NT2/D1 (cell line): ENCODE data around the gene PLCH2.
A peak's percentile ranks its signal among the peaks of the same experiment; 100 is the strongest.

Source experiments
- DNase-seq: peaks from one replicate; pipeline ENCODE4 v3.0.0-alpha.2; 2011; ENCODE audit warnings: low read depth, low spot score
- H3K27me3 ChIP-seq: 2 replicates; pipeline ENCODE4 v1.6.0; 2011; ENCODE audit warnings: mild to moderate bottlenecking; ENCODE audit not compliant: insufficient read length, insufficient read depth
- H3K36me3 ChIP-seq: 2 replicates; pipeline ENCODE4 v1.6.1; 2011; ENCODE audit warnings: mild to moderate bottlenecking, low read length, mixed read lengths; ENCODE audit not compliant: insufficient read depth, insufficient read length
- H3K4me1 ChIP-seq: 2 replicates; pipeline ENCODE4 v1.5.1; 2011; ENCODE audit not compliant: insufficient read depth, insufficient read length
- H3K4me3 ChIP-seq: 2 replicates; pipeline ENCODE4 v1.5.1; 2011; ENCODE audit warnings: low read depth; ENCODE audit not compliant: insufficient read length
- H3K9ac ChIP-seq: 2 replicates; pipeline ENCODE4 v1.6.0; 2011; ENCODE audit warnings: low read depth; ENCODE audit not compliant: insufficient read length
- H3K9me3 ChIP-seq: 2 replicates; pipeline ENCODE4 v1.5.1; 2011; ENCODE audit warnings: mild to moderate bottlenecking, low read length; ENCODE audit not compliant: insufficient read depth
- SUZ12 ChIP-seq: IDR thresholded peaks from 2 replicates; pipeline ENCODE4 v1.6.1; 2011; ENCODE audit not compliant: insufficient read length, insufficient read depth; ENCODE audit errors: extremely low read depth
- YY1 ChIP-seq: IDR thresholded peaks from 2 replicates; pipeline ENCODE4 v1.6.1; 2011; ENCODE audit not compliant: insufficient read length, insufficient read depth
- ZNF274 ChIP-seq: IDR thresholded peaks from 2 replicates; pipeline ENCODE4 v1.6.1; 2011; ENCODE audit warnings: mild to moderate bottlenecking, low read depth, low read length

The PLCH2 gene

GRCh38 chr1:2523891-2524609 lies 48.0 kb downstream of the PLCH2 start:
- H3K4me3 ChIP-seq, result no peak overlapping the region
- peaks cover 20% of the 10 kb centered on the region for H3K4me1 ChIP-seq
- peaks cover 25% of the 10 kb centered on the region for H3K27me3 ChIP-seq
- TF ChIP-seq ZNF274 (no peak), SUZ12 (no peak), YY1 (no peak)
- H3K36me3 ChIP-seq, result peaks cover 36% of the 10 kb centered on the region
- no peak for DNase-seq
- no peaks in the 10 kb centered on the region for H3K9me3 ChIP-seq
- H3K9ac ChIP-seq, result peak overlapping the region; percentile 21

- Histone ChIP-seq H3K27me3 (peaks cover 35% of the 10 kb centered on the region), H3K9ac (peak overlapping the region; percentile 95), H3K4me1 (peaks cover 20% of the 10 kb centered on the region), H3K4me3 (peak overlapping the region; percentile 88), H3K9me3 (no peaks in the 10 kb centered on the region), H3K36me3 (peaks cover 25% of the 10 kb centered on the region)
- TF ChIP-seq SUZ12 (no peak), ZNF274 (no peak), YY1 (no peak)
- no peak for DNase-seq
Observed at GRCh38 chr1:2525572-2525919, 49.5 kb downstream of the PLCH2 start.

- peaks cover 41% of the 10 kb centered on the region for H3K27me3 ChIP-seq
- H3K4me3 ChIP-seq, result peak within 1 kb of the TSS; percentile 88
- peaks cover 19% of the 10 kb centered on the region for H3K36me3 ChIP-seq
- no peaks in the 10 kb centered on the region for H3K9me3 ChIP-seq
- peaks cover 17% of the 10 kb centered on the region for H3K4me1 ChIP-seq
- peak; percentile 85 for DNase-seq
- peak within 1 kb of the TSS; percentile 95 for H3K9ac ChIP-seq
- TF ChIP-seq ZNF274 (no peak), YY1 (peak; percentile 66)
Observed at GRCh38 chr1:2525920-2526823, 50.1 kb downstream of the PLCH2 start, which contains the start of gene PANK4. Gene PANK4 (minus strand): TSS chr1:2526596. CDS start chr1:2526587, 9 bp downstream.

GRCh38 chr1:2526824-2527555 lies 50.9 kb downstream of the PLCH2 start:
- Histone ChIP-seq H3K4me3 (peak overlapping the region; percentile 19), H3K9ac (no peak overlapping the region), H3K4me1 (peaks cover 17% of the 10 kb centered on the region), H3K9me3 (no peaks in the 10 kb centered on the region), H3K27me3 (peaks cover 49% of the 10 kb centered on the region), H3K36me3 (peaks cover 13% of the 10 kb centered on the region)
- no peak for DNase-seq
- TF ChIP-seq ZNF274 (no peak), SUZ12 (no peak), YY1 (no peak)

GRCh38 chr1:2527556-2527860 lies 51.4 kb downstream of the PLCH2 start:
- Histone ChIP-seq H3K4me1 (peaks cover 19% of the 10 kb centered on the region), H3K36me3 (peaks cover 13% of the 10 kb centered on the region), H3K9ac (no peak overlapping the region), H3K4me3 (no peak overlapping the region), H3K9me3 (no peaks in the 10 kb centered on the region), H3K27me3 (peaks cover 54% of the 10 kb centered on the region)
- no peak for DNase-seq
- TF ChIP-seq YY1, result no peak
- no peak for TF ChIP-seq SUZ12
- no peak for TF ChIP-seq ZNF274

GRCh38 chr1:2528016-2528415 lies 51.9 kb downstream of the PLCH2 start:
- Histone ChIP-seq H3K27me3 (peaks cover 59% of the 10 kb centered on the region), H3K9ac (no peak overlapping the region), H3K36me3 (peaks cover 11% of the 10 kb centered on the region), H3K4me3 (no peak overlapping the region), H3K9me3 (no peaks in the 10 kb centered on the region), H3K4me1 (peaks cover 19% of the 10 kb centered on the region)
- TF ChIP-seq ZNF274 (no peak), YY1 (no peak), SUZ12 (no peak)
- no peak for DNase-seq

GRCh38 chr1:2528611-2528965 lies 52.5 kb downstream of the PLCH2 start:
- TF ChIP-seq SUZ12 (no peak), YY1 (no peak), ZNF274 (no peak)
- Histone ChIP-seq H3K27me3 (peaks cover 64% of the 10 kb centered on the region), H3K4me1 (peaks cover 19% of the 10 kb centered on the region), H3K9me3 (no peaks in the 10 kb centered on the region), H3K36me3 (peaks cover 9% of the 10 kb centered on the region), H3K4me3 (no peak overlapping the region), H3K9ac (no peak overlapping the region)
- no peak for DNase-seq
